GM21447 (cell line): ENCODE results near the gene ERRFI1.

Experiments
- ATAC-seq: cut with Tn5 transposase; IDR thresholded peaks from one replicate; pipeline ENCODE4 v1.9.1; 2021; ENCODE audit not compliant: unreplicated experiment

Gene ERRFI1

DNA sequence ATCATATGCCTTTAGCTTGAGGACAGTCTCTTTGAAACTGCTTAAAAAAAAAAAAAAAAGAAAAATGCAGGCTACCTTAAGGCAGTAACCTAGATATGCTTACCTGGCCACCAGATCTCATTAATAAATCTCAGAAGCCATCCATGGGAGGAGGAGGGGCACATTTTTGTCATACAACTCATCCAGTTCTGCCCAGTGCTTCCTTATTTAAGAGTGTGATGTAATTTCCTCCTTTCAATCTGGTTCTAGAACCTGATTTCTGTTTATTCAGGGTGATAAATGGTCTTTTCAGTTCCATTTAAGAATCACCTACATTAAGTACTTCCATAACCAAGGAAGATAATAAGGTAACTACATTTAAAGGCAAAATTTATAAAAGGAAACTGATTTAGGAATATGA lies 6.1 kb downstream of the ERRFI1 start:
- ATAC-seq, result no peak

DNA sequence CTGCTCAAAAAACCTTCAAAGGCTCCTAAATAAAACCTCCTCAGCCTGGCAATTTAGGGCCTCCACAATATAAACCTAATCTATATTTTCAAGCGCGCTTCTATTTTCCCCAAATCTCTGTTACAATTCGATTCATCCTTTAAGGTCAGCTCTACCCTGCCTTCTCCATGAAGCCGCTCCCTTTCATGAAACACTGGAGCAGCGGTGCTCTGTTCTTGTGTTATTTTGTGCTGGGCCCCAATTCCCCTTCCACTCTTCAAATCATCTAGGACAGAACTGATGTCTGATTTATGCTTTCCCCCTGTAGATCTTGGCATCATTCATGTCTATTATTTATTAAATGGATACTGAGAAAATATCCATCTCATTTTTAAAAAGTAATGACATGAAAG lies 6.9 kb downstream of the ERRFI1 start:
- no peak for ATAC-seq

DNA sequence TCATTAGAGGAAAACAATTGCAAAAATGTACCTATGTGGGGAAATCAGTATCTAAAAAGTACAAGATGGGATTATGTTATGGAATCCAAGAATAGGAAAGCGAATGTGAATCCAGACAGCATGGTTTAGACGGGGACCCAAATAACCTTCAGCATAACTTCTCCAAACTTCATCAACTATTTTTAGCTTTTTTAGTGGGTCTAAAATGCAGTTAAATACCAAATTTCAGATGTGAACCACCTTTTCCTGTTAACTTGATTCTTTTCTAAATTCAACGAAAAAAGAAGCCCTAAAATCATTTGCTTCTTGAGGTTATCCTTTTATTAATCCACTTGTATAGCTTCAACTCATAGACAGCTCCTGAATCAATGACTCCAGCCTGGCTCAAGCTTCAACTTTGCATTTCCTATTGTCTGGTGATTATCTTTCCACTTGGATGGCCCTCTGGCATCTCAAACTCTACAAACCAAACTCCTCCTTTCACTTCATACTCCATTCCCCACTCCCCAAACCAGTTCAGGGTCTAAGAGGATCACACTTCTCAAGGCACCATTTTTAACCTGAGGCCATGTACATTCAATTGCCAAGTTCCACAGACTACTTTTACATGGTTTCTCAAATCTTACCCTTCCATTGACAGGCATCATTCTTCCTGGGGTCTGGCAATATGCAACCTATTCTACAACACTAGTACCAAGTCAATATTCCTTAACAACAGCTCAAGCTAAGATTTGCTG lies 7.4 kb downstream of the ERRFI1 start:
- no peak for ATAC-seq

DNA sequence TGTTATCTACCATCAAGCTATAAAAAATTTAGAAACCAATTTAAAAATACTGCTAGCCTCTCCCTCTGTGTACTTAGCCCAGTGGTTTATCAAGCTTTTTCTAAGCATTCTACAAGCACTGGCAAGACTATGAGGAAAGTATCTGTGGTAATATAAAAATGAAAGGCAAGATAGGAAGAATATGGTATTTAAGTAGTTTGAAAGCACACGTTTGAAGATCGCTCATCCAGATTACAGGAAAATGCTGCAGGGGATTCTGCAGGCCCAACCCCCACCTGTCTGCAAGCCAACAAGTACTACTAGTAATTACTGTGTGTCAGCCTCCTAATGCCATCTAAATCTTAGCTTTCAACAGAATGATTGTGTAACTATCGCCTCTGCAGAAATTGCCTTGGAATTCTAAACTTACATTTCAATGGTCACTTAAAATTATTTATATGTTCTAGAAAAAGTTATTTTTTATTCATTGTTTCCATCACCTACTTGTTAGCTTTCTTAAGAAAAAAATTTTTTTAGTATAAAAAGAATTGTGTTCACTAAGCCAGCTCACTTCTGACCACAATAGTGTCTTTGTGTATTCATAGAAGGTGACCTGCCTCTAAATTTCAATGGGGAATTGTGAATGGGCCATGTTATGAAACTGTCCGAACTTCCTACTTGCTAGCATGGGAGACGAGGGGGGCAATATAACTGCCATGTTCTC lies 8.5 kb downstream of the ERRFI1 start:
- no peak for ATAC-seq

DNA sequence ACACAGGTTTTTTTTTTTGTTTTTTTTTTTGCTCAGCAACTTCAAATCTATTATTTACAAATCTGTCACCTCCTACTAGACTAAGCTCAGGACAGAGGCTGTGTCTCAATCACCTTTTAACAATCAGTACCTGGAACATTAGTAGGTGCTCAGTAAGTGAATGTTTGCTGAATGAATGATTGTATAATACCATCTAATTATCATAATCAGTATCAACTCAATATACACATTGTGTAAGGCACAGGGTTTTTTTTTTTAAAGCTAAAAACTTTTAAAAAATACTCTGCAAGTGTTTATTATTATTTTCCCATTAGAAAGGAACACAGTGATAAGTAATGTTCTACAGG lies 9.2 kb downstream of the ERRFI1 start:
- ATAC-seq, result no peak

DNA sequence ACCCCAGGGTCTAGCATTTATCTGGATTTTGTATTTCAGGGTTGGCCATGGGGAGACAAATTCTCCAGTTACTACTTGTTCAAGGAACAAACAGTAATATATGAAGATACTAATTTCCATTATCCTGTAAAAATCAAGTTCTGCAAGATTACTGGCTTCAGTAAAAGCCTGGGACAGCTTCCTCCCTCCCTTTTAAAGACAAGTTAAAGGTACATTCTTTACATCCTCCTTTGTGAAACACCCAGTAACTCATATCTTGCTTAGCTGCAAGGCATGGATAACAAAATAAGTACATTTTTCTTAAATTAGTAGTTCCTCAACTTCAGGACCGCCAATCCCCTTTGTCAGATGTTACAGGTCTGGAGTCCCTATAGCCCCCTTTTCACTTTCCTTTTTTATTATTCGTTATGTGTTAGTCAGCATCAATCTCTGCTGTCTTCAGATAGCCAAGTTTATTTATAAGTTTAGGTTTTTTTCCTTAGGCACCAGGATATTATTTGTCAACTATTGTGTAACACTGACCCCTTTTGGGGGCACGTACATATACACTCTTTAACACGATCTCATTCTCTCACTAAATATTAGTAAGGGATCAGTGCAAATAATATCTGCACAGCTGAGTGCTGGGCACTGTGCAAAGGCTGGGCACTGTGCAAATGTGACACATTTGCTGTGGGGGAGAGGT lies 9.8 kb downstream of the ERRFI1 start:
- no peak for ATAC-seq

DNA sequence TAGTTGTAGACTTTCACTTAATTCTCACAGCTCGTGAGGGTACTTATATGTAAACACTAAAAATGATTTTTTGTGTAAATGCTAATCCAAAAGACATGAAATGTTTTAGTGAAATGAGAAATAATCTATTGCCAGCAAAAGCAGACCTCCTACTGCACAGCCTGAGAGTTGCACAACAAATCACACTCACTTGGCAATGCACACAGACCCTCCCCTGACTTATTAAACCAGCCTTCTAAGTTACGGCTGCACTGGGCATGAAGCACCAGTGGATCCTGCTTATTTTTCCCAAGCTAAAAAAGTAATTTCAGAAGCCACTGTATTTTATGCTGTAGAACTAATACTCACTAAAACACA lies 10.3 kb downstream of the ERRFI1 start:
- no peak for ATAC-seq

DNA sequence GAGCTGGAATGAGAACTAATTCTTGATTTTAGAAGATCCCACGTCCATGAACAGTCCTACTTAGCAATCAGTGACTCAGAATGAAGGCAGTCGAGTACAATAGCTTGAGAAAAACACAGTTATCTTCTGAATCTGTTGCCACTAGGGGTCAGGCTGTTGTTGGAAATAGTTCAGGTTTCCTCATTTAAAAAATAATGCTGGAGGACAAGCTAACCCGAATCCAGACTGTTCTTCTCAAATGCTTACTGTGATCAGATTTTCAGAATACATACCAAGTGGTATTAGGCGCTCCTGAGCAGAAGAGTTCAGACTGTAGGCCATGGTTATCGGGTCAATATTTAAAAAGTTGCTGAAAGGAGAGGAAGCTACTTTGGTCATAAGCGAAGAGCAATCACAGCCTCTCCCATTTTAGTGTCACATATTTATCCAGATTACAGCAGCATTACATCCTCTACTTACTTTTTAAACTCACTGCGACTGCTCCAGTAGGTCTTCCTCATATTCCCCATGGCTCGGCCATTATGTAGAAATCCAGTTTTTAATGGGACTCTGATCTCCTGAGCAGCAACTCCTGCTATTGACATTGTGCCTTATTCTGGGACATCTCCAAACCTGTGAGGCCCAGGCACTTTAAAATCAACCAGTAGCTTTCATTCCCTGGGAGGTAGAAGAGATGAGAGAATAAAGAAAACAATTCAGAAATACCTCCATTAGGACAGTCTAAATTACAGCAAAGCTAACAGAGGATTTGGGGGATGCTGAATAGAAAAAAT lies 10.9 kb downstream of the ERRFI1 start:
- no peak for ATAC-seq

DNA sequence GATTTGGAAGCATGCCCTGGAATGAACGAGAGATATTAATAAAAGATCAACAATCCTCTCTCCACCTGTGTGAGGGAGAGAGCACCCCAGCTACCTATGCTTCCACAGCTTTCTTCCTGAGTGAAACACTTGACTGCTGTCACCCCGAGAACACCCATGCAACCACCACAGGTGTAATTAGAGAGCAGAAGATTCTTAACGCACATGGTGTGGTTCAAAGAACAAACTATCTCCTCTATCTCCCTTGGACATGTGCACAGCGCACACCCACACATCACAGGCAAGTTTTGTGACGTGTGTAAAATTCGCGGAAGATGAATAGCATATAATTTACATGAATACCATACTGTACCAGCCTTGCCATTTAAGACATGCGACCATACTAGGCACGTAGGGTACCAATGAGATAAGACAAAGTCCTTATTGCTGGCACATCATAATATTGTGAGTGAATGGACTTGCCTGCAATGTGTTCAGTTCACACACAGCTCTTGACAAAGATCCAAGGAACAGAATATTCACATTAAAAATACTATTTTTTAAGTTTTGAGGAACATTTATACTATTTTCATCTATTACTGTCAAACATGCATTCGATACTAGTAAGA lies 11.6 kb downstream of the ERRFI1 start:
- no peak for ATAC-seq

DNA sequence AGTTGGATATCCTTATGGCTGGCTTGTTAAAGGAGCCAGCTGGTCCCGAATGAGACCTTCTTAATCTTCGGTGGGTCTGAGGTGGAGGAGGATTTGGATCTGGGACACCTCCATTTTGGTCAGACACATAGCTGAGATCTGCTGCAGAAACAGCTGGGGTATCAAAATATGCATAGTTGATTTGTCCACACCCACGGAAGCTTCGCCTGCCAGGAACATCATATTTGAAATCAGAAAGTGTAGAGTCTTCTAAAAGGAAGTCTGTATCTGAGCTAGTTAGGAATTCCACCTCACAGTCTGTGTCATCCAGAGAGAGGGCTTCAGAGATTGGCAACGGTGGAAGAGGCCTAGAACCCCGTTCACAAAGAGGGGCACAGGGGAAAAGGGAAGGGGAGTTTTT lies 12.3 kb downstream of the ERRFI1 start:
- ATAC-seq, result no peak

DNA sequence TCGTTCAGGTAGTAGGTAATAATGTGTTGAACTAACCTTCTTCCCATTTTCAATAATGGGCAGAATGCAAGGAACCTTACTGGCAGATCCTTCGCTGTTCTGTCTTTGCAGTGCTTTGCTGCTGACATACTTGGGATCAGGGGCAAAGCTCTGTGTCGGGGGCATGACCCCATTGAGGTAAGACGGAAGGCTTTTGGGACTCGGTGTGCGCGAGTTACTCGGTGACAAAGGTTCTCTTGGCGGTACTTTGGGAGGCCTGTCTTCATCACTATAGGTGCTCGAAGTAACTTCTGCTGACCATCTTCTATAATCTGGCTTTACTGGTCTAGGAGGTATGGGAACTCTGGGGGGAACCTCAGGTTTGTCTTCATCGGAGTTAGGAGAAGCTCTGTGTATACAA lies 12.7 kb downstream of the ERRFI1 start:
- no peak for ATAC-seq

DNA sequence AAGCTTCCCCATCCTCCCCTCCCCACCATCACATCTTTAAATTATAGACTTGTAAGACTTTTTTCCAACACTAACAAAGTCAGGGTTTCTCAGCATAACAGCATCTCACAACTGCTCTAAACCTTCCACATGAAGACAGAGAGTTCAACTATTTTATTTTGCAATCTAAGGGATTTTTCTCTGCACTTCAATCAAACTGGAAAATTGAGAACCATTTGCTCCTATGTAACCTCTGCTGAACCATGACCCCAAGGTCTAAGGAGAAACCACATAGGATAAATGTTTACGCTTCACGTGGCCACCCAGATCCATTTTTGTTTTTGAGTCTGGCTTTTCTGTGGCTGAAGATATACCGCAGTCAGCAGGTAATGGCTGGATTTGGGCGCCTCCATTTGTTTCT lies 13.2 kb downstream of the ERRFI1 start:
- ATAC-seq, result no peak

DNA sequence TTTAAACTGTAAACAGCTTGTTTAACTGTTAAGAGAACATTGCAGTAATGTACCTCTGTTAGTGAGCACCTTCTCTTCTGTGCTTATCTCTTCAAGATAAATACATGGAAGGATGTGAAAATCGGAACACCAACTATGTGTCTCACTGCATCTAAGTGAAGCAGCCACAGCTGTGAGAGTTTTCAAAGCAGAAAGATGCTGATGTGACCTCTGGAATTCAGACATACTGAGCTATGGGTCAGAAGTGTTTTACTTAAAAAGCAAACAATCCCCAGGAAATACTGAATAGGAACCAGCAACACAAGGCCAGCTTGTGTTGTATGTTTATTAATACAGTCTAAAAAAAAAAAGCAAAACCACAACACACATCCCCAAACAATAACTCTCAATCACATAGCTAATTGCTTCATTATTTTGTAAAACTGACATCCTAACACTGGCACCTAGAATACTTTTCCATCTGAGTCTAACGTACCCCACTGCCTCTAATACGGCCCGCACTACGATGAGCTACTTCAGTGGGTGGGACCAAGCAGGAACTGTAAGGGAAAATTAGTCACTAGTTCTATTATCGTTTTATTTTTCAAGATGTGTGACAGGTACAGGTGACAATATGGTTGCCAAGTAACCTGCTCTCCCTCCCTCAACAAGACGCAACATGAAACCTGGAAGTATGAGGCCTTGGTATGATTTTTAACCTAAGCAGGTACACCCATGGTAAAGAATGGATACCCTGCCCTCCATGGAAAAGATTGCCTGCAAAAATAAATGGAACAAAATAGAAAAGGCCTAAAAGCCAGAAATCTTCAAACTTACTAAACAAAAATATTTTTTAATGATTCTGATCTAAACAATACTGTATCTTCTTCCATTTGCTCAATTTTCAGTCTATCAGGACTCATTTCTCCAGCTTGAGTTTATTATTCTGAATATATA lies 13.9 kb downstream of the ERRFI1 start:
- ATAC-seq, result no peak

DNA sequence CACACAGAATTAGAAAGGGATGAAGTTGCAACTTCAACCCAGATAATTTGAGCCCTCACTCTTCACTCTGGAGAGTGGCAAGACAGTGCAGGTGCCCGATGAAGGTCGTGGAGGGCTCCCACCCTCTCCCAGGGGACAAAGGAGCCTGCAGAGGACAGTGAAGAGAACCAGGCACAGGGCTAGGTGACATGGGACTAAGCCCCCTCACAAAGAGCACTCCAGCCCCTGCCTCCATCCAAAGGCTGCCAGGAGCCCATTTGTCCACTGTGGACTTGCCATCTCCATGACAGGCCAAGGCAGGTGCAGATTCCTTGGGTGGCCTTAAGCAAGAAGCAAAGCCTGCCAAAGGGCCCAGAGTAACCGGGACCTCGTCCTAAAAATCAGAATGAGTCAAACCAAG lies 15.1 kb downstream of the ERRFI1 start:
- ATAC-seq, result no peak

DNA sequence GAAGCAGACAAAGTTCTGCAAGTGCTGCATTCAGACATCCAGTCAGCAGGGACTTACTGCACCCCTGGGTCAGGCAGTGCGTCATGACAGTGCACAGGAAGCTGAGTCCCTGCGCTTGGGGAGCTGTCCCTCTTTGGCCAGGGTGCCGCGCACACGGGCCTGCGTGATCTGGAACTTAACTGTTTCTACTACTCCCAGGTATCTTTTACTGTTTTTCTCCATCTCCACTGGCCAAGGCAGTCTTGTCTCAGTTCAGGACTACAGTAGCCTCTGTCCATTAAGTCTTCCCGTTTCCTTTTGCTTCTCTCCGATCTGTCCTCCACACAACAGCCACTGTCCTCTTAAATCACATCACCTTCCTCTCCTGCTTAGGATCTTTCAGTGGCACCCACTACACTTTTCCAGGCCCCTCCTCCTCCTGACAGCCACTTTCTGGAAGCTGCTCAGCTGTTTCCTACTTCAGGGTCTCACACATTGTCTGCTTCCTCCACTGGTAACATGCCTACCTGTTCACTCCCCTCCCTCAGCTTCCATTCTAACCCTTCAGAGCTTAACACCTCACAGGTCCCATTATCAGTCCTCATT lies 15.9 kb downstream of the ERRFI1 start:
- no peak for ATAC-seq

DNA sequence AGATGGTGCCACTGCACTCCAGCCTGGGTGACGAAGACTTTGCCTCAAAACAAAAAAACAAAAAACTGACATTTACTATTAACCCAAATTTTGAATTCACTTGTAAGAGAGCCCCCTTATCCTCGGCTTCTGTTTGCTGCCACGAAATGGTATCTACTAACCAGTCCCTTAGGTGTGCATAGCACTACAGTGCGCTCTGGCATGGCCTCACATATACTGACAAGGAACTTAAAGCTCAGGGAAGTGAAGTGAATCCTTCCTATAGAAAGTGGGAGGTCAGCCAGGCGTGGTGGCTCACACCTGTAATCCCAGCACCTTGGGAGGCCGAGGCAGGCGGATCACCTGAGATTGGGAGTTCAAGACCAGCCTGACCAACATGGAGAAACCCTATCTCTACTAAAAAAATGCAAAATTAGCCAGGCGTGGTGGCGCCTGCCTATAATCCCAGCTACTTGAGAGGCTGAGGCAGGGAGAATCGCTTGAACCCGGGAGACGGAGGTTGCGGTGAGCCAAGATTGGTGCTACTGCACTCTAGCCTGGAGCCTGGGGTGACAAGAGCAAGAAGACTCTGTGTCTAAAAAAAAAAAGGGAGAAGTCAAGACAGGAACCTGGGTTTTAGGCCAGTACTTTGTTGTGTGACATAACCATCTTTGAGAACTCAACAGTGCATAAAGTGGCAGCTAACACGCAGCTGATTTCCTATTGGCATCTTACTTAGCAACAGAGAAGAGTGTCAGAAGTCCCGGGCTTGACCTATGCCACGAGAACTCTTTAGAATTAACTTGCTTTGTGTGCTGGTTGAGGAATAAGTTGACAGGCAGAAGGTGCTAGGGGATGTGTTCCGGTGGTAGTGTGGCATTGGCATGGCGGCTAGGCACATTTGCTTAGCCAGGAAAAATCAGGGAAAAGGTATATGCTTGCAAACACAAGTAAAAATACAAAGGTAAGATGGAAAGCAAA lies 16.8 kb downstream of the ERRFI1 start:
- ATAC-seq, result no peak

DNA sequence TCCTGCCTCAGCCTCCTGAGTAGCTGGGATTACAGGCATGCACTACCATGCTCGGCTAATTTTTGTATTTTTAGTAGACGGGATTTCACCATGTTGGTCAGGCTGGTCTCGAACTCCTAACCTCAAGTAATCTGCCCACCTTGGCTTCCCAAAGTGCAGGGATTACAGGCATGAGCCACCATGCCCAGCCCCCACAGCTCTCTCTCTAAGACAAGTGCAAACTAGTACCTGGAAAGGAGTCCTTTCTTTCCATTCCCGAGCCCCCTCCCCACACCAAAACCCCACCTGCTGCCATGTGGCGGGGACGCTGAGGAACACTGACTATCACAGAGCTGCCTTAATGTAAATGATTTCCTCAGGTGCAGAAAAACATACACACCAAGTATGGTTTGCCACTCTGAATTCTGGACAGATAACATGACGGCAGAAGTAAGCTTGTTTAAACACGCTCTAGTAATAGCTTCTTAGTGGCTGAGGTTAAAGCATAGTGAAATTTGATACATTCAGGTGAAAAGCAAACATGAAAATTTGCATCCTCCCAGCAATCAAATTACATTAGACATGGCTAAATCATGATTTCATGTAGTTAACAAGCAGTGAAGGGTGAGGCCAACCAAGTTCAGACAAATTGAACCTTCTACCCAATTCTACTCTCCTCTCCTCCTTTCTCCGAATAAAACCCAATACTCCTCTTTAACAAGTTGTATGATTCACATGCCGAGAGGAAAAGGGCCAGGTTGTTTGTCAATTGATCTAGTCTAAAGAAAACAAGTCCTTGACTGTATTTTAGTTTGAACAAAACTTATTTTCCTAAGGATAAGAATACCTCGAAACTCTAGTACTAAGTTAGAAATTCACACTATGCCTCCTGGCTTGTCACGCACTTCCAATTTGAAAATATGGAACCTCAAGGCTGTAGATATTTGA lies 19.8 kb downstream of the ERRFI1 start:
- ATAC-seq, result no peak
